Measurements from ENCODE around the gene TAP1. TPM values are rescaled to one million over a fixed set of nuclear protein-coding genes. Genes with fewer than 3 reads are reported as not detected.

Gene TAP1
- total RNA-seq, 1 experiment from 2014 or later = 12.1 TPM

- Histone ChIP-seq H3K27ac (ENCODE audit: insufficient read length, low read depth, low read length) (no peak overlapping the region), H3K14ac (ENCODE audit: insufficient read depth, low read length) (no peak overlapping the region), H3K27me3 (ENCODE audit: insufficient read depth, low read length) (no peaks in the 10 kb centered on the region), H3K18ac (ENCODE audit: insufficient read length, low read depth, low read length) (no peak overlapping the region), H2BK20ac (ENCODE audit: low read depth, low read length, poor library complexity, severe bottlenecking) (no peak overlapping the region), H3K4me2 (ENCODE audit: insufficient read depth, insufficient read length, low read length) (no peak overlapping the region), H3K9ac (ENCODE audit: extremely low read depth, insufficient read length, low read length) (no peak overlapping the region), H4K20me1 (ENCODE audit: control insufficient read depth, insufficient read depth, insufficient read length) (no peaks in the 10 kb centered on the region), H3K23ac (ENCODE audit: insufficient read length, low read depth, low read length) (no peak overlapping the region), H2AFZ (ENCODE audit: low read length) (no peak overlapping the region), H4K5ac (ENCODE audit: insufficient read length, low read depth, low read length) (no peak overlapping the region), H2AK5ac (ENCODE audit: insufficient read length, low read length) (no peak overlapping the region), H3K79me1 (ENCODE audit: insufficient read depth, low read depth, low read length, poor library complexity, severe bottlenecking) (no peaks in the 10 kb centered on the region), H3K79me2 (ENCODE audit: insufficient read depth, low read length) (no peaks in the 10 kb centered on the region), H3T11ph (ENCODE audit: low read length) (no peak overlapping the region), H3K9me3 (ENCODE audit: control insufficient read depth, low read depth, low read length) (no peaks in the 10 kb centered on the region), H2BK15ac (ENCODE audit: low read depth, low read length) (no peak overlapping the region), H4K91ac (ENCODE audit: insufficient read length, low read depth, low read length) (no peak overlapping the region), H3K56ac (ENCODE audit: insufficient read length, low read depth, low read length) (no peak overlapping the region), H2BK5ac (ENCODE audit: insufficient read length, low read length) (no peak overlapping the region), H3K23me2 (ENCODE audit: insufficient read length, low read depth, low read length, poor library complexity, severe bottlenecking) (peaks cover 7% of the 10 kb centered on the region), H3K4ac (ENCODE audit: low read depth, low read length) (no peak overlapping the region), H4K8ac (replicated peaks; ENCODE audit: insufficient read length, low read depth, low read length) (no peak overlapping the region), H3K4me1 (ENCODE audit: insufficient read depth, low read length) (no peaks in the 10 kb centered on the region), H2BK12ac (ENCODE audit: insufficient read length, low read depth, low read length) (no peak overlapping the region), H2BK120ac (ENCODE audit: low read depth, low read length, poor library complexity, severe bottlenecking) (no peak overlapping the region)
- Mint-ChIP-seq H3K4me3 (no peak overlapping the region), H3K36me3 (ENCODE audit: insufficient read depth in 1 of 3, low read depth in 3 of 3) (peaks cover 0 to 2% (median 0%) of the 10 kb centered on the region in 3 experiments; a peak in 2 of 7 replicates), H3K27ac (no peak overlapping the region), H3K9me3 (no peaks in the 10 kb centered on the region), H3K4me1 (peaks cover 4 to 8% of the 10 kb centered on the region in 2 experiments; a peak in 2 of 4 replicates), H3K27me3 (ENCODE audit: low read depth) (peaks cover 2% of the 10 kb centered on the region; the same call in 1 of the 2 replicates)
- no CpG with 5 or more reads among the region's 1 CpG for WGBS (ENCODE audit: extremely low coverage, insufficient read length, low lambda C conversion rate)
- TF ChIP-seq CTCF (conservative IDR thresholded peaks at IDR 0.05) = no peak
- no peak for DNase-seq
Measured at GRCh38 chr6:32889533-32889932, 36.0 kb upstream of the TAP1 start.
